Fibroblast of lung (primary cell): ENCODE results near the gene FILIP1L. TPM values are rescaled to one million over a fixed set of nuclear protein-coding genes. Genes with fewer than 3 reads are reported as not detected.

Source experiments
- DNase-seq, 2 donors: peaks; one replicate each; pipeline versions ENCODE4 v3.0.0 to v3.0.0-alpha.2; 2010; ENCODE audit warnings: low read depth in 2 of 2
- H2AFZ ChIP-seq: 2 replicates; pipeline ENCODE4 v1.5.1; 2012; ENCODE audit warnings: low read length, control low read depth, inconsistent platforms
- H3K27ac ChIP-seq: 2 replicates; pipeline ENCODE4 v1.5.1; 2011; ENCODE audit warnings: low read length, control low read depth; ENCODE audit not compliant: insufficient read depth
- H3K27me3 ChIP-seq: 2 replicates; pipeline ENCODE4 v1.5.1; 2011; ENCODE audit warnings: mild to moderate bottlenecking, low read length; ENCODE audit not compliant: control insufficient read depth, insufficient read depth
- H3K36me3 ChIP-seq: 2 replicates; pipeline ENCODE4 v1.5.1; 2011; ENCODE audit warnings: low read length; ENCODE audit not compliant: control insufficient read depth, insufficient read depth
- H3K4me1 ChIP-seq: 2 replicates; pipeline ENCODE4 v1.5.1; 2011; ENCODE audit warnings: low read length; ENCODE audit not compliant: control insufficient read depth, insufficient read depth; ENCODE audit errors: extremely low read depth
- H3K4me2 ChIP-seq: 2 replicates; pipeline ENCODE4 v1.5.1; 2011; ENCODE audit warnings: low read length, control low read depth; ENCODE audit not compliant: insufficient read depth; ENCODE audit errors: extremely low read depth
- H3K4me3 ChIP-seq, 4 experiments: fragments of 200-600 bp in 1 of 4; sonication (generic) in 1 of 4; replicated peaks in 1 of 4; 2 replicates each; pipeline ENCODE4 v1.5.1; 2011 to 2016; ENCODE audit warnings: low read length in 4 of 4, low read depth in 3 of 4, mild to moderate bottlenecking in 3 of 4, control low read depth in 2 of 4, inconsistent platforms in 1 of 4, mixed read lengths in 1 of 4; ENCODE audit not compliant: insufficient read depth in 1 of 4; ENCODE audit errors: control extremely low read depth in 1 of 4
- H3K79me2 ChIP-seq: 2 replicates; pipeline ENCODE4 v1.5.1; 2012; ENCODE audit warnings: mild to moderate bottlenecking, low read length, inconsistent platforms; ENCODE audit not compliant: control insufficient read depth, insufficient read depth
- H3K9ac ChIP-seq: 2 replicates; pipeline ENCODE4 v1.5.1; 2011; ENCODE audit warnings: mild to moderate bottlenecking, low read length, control low read depth; ENCODE audit not compliant: insufficient read depth
- H3K9me3 ChIP-seq: 2 replicates; pipeline ENCODE4 v1.5.1; 2012; ENCODE audit warnings: low read depth, low read length; ENCODE audit not compliant: control insufficient read depth, insufficient read depth
- H4K20me1 ChIP-seq: 2 replicates; pipeline ENCODE4 v1.5.1; 2011; ENCODE audit warnings: low read length; ENCODE audit not compliant: control insufficient read depth, insufficient read depth; ENCODE audit errors: extremely low read depth
- EZH2 ChIP-seq: IDR thresholded peaks from 2 replicates; pipeline ENCODE4 v1.5.1; 2012; ENCODE audit warnings: low read length, control low read depth, mild to moderate bottlenecking; ENCODE audit errors: missing control alignments
- polyA plus RNA-seq, 2 donors: library from polyadenylated mRNA; depleted of rRNA in 1 of 2; stranded (reverse) in 1 of 2; unstranded in 1 of 2; fragments of >200 nt; gene quantifications; 2 replicates each; pipeline ENCODE4 v1.2.1, GENCODE V29; 2011 to 2012; ENCODE audit warnings: missing spikeins in 1 of 2
- total RNA-seq: library from RNA; depleted of rRNA; stranded (reverse); fragments of >200 nt; gene quantifications from 2 replicates; pipeline ENCODE4 v1.2.1, GENCODE V29; 2014
- TF ChIP-seq, protein P1 (sequence below), 2 donors: IDR thresholded peaks in 1 of 2; conservative IDR thresholded peaks in 1 of 2; 1 replicate in 1 of 2; 2 replicates in 1 of 2; pipeline ENCODE4 v1.5.1; 2011 to 2012; ENCODE audit warnings: low read length in 2 of 2, control low read depth in 1 of 2, inconsistent platforms in 1 of 2, low read depth in 1 of 2, mild to moderate bottlenecking in 1 of 2

FILIP1L gene
- total and polyA plus RNA-seq, 2 donors (not counting 1 experiment from before 2014, with no cell fraction given) = 92.8 to 126 TPM

DNA sequence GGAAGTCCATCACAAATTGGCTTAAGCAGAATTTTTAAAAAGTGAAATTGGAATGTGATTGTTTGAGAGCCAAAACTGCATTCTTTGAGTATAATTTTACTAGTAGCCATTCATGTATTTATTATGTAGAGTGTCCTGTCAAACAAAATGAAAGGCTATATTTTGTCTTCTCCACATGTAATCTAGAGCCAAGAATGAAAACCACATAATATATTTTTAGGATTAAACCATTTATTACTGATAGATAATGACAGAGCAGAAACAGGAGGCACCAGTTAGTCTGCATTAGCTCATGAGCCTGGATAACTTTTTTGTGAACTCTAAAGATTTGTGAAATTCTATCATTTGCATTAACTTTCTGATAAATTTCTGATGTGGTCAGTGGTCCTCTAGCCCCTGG lies 130.2 kb downstream of the FILIP1L start:
- Histone ChIP-seq H3K27me3 (no peaks in the 10 kb centered on the region), H2AFZ (no peak overlapping the region), H3K27ac (no peak overlapping the region), H3K9me3 (no peaks in the 10 kb centered on the region), H3K4me1 (no peaks in the 10 kb centered on the region), H3K4me2 (no peak overlapping the region), H3K4me3 (no peak overlapping the region), H4K20me1 (no peaks in the 10 kb centered on the region), H3K79me2 (no peaks in the 10 kb centered on the region), H3K9ac (no peak overlapping the region), H3K36me3 (no peaks in the 10 kb centered on the region)
- no peak for TF ChIP-seq EZH2
- TF ChIP-seq, protein P1, sequence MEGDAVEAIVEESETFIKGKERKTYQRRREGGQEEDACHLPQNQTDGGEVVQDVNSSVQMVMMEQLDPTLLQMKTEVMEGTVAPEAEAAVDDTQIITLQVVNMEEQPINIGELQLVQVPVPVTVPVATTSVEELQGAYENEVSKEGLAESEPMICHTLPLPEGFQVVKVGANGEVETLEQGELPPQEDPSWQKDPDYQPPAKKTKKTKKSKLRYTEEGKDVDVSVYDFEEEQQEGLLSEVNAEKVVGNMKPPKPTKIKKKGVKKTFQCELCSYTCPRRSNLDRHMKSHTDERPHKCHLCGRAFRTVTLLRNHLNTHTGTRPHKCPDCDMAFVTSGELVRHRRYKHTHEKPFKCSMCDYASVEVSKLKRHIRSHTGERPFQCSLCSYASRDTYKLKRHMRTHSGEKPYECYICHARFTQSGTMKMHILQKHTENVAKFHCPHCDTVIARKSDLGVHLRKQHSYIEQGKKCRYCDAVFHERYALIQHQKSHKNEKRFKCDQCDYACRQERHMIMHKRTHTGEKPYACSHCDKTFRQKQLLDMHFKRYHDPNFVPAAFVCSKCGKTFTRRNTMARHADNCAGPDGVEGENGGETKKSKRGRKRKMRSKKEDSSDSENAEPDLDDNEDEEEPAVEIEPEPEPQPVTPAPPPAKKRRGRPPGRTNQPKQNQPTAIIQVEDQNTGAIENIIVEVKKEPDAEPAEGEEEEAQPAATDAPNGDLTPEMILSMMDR (conservative IDR thresholded peaks at IDR 0.05 in 1 of 2, IDR thresholded peaks at IDR 0.05 in 1 of 2; ENCODE audit: low read depth in 1 of 2, low read length in 2 of 2) = no peak
- peak in 1 of 2 donors; percentile 48 for DNase-seq

DNA sequence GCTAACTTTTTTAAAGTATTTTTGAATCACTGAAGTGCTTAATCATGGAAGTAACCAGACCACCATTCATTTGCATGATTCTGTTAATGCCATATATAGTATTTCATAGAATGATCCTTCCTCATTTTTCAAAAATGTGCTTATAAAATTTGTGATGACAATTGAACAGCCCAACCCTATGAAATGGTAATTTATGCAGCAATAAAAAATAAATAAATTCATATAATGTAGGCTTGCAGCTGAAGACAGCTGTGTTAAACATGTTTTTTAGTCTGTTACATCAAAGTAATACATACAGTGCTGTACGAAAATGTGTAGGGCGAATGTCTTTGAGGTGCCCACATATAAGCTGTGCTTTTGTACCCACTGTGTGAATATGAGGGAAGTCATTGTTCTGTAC lies 131.7 kb downstream of the FILIP1L start:
- no peak overlapping the region for H3K4me2 ChIP-seq
- H3K9me3 ChIP-seq = no peaks in the 10 kb centered on the region
- H3K27ac ChIP-seq = no peak overlapping the region
- no peak overlapping the region for H2AFZ ChIP-seq
- H3K9ac ChIP-seq = no peak overlapping the region
- no peak for DNase-seq
- no peaks in the 10 kb centered on the region for H3K27me3 ChIP-seq
- no peaks in the 10 kb centered on the region for H3K36me3 ChIP-seq
- no peaks in the 10 kb centered on the region for H4K20me1 ChIP-seq
- H3K79me2 ChIP-seq = no peaks in the 10 kb centered on the region
- no peaks in the 10 kb centered on the region for H3K4me1 ChIP-seq
- no peak for TF ChIP-seq EZH2
- H3K4me3 ChIP-seq = no peak overlapping the region

DNA sequence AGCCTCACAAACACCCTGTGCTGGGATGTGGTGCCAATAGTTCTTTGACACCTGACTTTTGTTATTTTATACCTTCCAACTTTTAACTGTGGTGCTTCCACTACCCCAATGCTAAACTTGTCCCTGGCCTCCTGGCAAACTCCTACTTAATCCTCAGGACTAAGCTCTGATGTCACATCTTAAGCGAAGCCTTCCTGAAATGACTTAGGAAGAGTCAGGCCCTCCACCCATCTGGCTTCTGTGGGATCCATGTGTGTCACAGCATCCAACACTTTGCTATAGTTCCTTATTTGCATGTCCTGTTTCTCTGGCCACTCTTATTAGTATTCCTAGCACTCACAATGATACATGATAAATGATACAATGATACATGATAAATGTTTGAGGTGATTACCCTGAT lies 133.2 kb downstream of the FILIP1L start:
- H3K27me3 ChIP-seq = no peaks in the 10 kb centered on the region
- no peaks in the 10 kb centered on the region for H3K9me3 ChIP-seq
- H4K20me1 ChIP-seq = no peaks in the 10 kb centered on the region
- H3K4me2 ChIP-seq = no peak overlapping the region
- no peak for TF ChIP-seq EZH2
- TF ChIP-seq, protein P1 (conservative IDR thresholded peaks at IDR 0.05 in 1 of 2, IDR thresholded peaks at IDR 0.05 in 1 of 2; ENCODE audit: low read depth in 1 of 2, low read length in 2 of 2) = no peak
- H3K79me2 ChIP-seq = no peaks in the 10 kb centered on the region
- no peak overlapping the region for H3K9ac ChIP-seq
- no peak overlapping the region for H3K4me3 ChIP-seq
- H3K36me3 ChIP-seq = no peaks in the 10 kb centered on the region
- H3K4me1 ChIP-seq = no peaks in the 10 kb centered on the region
- no peak overlapping the region for H2AFZ ChIP-seq
- DNase-seq = no peak
- no peak overlapping the region for H3K27ac ChIP-seq
